Measurements from ENCODE around the gene DAAM2.

- TF ChIP-seq, protein P1, sequence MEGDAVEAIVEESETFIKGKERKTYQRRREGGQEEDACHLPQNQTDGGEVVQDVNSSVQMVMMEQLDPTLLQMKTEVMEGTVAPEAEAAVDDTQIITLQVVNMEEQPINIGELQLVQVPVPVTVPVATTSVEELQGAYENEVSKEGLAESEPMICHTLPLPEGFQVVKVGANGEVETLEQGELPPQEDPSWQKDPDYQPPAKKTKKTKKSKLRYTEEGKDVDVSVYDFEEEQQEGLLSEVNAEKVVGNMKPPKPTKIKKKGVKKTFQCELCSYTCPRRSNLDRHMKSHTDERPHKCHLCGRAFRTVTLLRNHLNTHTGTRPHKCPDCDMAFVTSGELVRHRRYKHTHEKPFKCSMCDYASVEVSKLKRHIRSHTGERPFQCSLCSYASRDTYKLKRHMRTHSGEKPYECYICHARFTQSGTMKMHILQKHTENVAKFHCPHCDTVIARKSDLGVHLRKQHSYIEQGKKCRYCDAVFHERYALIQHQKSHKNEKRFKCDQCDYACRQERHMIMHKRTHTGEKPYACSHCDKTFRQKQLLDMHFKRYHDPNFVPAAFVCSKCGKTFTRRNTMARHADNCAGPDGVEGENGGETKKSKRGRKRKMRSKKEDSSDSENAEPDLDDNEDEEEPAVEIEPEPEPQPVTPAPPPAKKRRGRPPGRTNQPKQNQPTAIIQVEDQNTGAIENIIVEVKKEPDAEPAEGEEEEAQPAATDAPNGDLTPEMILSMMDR (IDR thresholded peaks at IDR 0.05): no peak
- TF ChIP-seq POLR2A (IDR thresholded peaks at IDR 0.05): no peak
These were observed 63.3 kb downstream of the DAAM2 start for GRCh38 chr6:39855356-39855995.

Measured in body of pancreas (tissue), 4 donors.